HFF-Myc (cell line): ENCODE results near the gene GPC1.

Experiments
- DNase-seq: peaks from one replicate; pipeline ENCODE4 v3.0.0-alpha.2; 2011; ENCODE audit warnings: low read depth; ENCODE audit errors: extremely low read depth
- H3K4me3 ChIP-seq: replicated peaks from 2 replicates; pipeline ENCODE4 v1.5.1; 2011; ENCODE audit warnings: low read depth, mild to moderate bottlenecking, control low read depth, low read length
- CTCF ChIP-seq: IDR thresholded peaks from 2 replicates; pipeline ENCODE4 v1.5.1; 2012; ENCODE audit warnings: mild to moderate bottlenecking, low read depth, low read length, control low read depth; ENCODE audit errors: missing control alignments

The GPC1 gene

GRCh38 chr2:240463274-240463865, 27.9 kb downstream of the GPC1 start:
- TF ChIP-seq CTCF = no peak
- no peak for DNase-seq
- no peak overlapping the region for H3K4me3 ChIP-seq

GRCh38 chr2:240463866-240464481, 28.5 kb downstream of the GPC1 start:
- H3K4me3 ChIP-seq = no peak overlapping the region
- no peak for DNase-seq
- TF ChIP-seq CTCF = no peak

- TF ChIP-seq CTCF = no peak
- H3K4me3 ChIP-seq = no peak overlapping the region
- no peak for DNase-seq
Measured at GRCh38 chr2:240464514-240465241, 29.2 kb downstream of the GPC1 start.

- TF ChIP-seq CTCF = no peak
- no peak for DNase-seq
- no peak overlapping the region for H3K4me3 ChIP-seq
Measured at GRCh38 chr2:240465268-240465764, 29.9 kb downstream of the GPC1 start.

GRCh38 chr2:240465765-240466578, 30.5 kb downstream of the GPC1 start:
- no peak for TF ChIP-seq CTCF
- H3K4me3 ChIP-seq = no peak overlapping the region
- no peak for DNase-seq

- TF ChIP-seq CTCF = no peak
- no peak overlapping the region for H3K4me3 ChIP-seq
- DNase-seq = no peak
Measured at GRCh38 chr2:240466579-240467148, 31.2 kb downstream of the GPC1 start.
